RWPE2 (cell line): ENCODE data around the gene TTC13.

ENCODE experiments used
- ATAC-seq: fragments of 200-7000 bp; cut with Tn5 transposase; 3 replicates; pipeline ENCODE4 v1.9.1; 2021; ENCODE audit warnings: low read depth
- DNase-seq: peaks from one replicate; pipeline ENCODE4 v3.0.0-alpha.2; 2020; ENCODE audit warnings: low spot score
- H3K27ac ChIP-seq: fragments of 450-650 bp; 2 replicates; pipeline ENCODE4 v1.5.1; 2017; ENCODE audit warnings: mild to moderate bottlenecking; ENCODE audit not compliant: poor library complexity, severe bottlenecking
- H3K27me3 ChIP-seq: fragments of 250-450 bp; sonication (Bioruptor Pico); 2 replicates; pipeline ENCODE4 v1.5.1; 2021; ENCODE audit warnings: mild to moderate bottlenecking, moderate library complexity; ENCODE audit not compliant: insufficient read depth, poor library complexity, severe bottlenecking
- H3K36me3 ChIP-seq: fragments of 250-450 bp; sonication (Bioruptor Pico); 2 replicates; pipeline ENCODE4 v1.5.1; 2020; ENCODE audit warnings: low read depth, mild to moderate bottlenecking, moderate library complexity
- H3K4me1 ChIP-seq: fragments of 250-450 bp; sonication (Bioruptor Pico); 2 replicates; pipeline ENCODE4 v1.5.1; 2021; ENCODE audit warnings: mild to moderate bottlenecking, moderate library complexity; ENCODE audit not compliant: insufficient read depth, poor library complexity, severe bottlenecking
- H3K4me3 ChIP-seq: fragments of 250-450 bp; sonication (Bioruptor Pico); 2 replicates; pipeline ENCODE4 v1.5.1; 2021; ENCODE audit warnings: mild to moderate bottlenecking, moderate library complexity; ENCODE audit not compliant: severe bottlenecking
- H3K9me3 ChIP-seq: fragments of 250-450 bp; sonication (Bioruptor Pico); 2 replicates; pipeline ENCODE4 v1.5.1; 2021; ENCODE audit warnings: mild to moderate bottlenecking, moderate library complexity; ENCODE audit not compliant: severe bottlenecking
- TF ChIP-seq, protein P1 (sequence below): fragments of 450-650 bp; IDR thresholded peaks from one replicate; pipeline ENCODE4 v1.5.1; 2017; ENCODE audit warnings: mild to moderate bottlenecking, moderate library complexity; ENCODE audit not compliant: poor library complexity, severe bottlenecking

Gene TTC13

DNA sequence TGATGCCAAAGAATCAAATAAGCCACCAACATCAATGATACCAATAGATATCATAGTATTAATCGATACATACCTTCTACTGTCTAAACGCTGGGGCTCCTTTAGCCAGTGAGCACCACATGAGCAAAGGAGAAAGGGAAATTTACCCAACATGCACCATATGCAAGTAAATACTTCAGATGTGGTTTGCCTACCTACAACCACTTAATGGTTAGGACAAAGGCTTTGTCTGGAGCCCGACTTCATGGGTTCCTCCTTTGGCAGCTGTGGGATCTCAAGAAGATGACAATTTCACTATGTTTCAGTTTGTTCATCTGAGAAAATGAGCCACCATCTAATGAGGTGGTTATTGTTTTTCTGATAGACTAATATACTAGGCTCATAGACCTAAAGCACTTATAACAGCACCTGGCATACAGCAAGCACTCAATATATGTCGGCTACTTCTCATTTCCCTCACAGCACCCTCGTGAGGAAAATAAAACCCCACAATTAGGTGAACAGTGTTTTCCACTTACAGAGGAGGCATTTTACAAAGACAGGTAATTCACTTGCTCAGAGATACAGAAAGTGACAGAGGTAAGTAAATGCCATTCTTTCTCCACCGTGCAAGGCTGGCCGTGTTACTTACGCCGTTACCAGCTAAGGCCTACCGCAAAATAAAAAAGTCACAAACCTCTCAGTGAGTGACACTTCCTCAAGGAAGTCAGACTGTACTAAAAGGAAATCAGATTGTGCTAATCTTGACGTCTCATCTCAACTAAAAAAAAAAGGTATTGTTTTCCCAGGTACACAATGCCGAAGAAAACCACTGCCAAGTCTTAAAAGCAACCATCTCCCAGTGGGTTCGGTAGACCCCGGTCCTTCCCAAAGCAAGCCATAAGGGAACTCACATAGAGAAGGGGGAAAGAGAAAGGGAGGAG is 1.6 kb downstream of the TTC13 start:
- ATAC-seq (no peak), DNase-seq (no peak)
- TF ChIP-seq, protein P1, sequence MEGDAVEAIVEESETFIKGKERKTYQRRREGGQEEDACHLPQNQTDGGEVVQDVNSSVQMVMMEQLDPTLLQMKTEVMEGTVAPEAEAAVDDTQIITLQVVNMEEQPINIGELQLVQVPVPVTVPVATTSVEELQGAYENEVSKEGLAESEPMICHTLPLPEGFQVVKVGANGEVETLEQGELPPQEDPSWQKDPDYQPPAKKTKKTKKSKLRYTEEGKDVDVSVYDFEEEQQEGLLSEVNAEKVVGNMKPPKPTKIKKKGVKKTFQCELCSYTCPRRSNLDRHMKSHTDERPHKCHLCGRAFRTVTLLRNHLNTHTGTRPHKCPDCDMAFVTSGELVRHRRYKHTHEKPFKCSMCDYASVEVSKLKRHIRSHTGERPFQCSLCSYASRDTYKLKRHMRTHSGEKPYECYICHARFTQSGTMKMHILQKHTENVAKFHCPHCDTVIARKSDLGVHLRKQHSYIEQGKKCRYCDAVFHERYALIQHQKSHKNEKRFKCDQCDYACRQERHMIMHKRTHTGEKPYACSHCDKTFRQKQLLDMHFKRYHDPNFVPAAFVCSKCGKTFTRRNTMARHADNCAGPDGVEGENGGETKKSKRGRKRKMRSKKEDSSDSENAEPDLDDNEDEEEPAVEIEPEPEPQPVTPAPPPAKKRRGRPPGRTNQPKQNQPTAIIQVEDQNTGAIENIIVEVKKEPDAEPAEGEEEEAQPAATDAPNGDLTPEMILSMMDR = no peak
- no peaks in the 10 kb centered on the region for H3K27me3 ChIP-seq
- H3K4me1 ChIP-seq = no peaks in the 10 kb centered on the region
- peaks cover 15% of the 10 kb centered on the region for H3K36me3 ChIP-seq
- no peaks in the 10 kb centered on the region for H3K9me3 ChIP-seq
- no peak overlapping the region for H3K27ac ChIP-seq
- peak overlapping the region; percentile 87 for H3K4me3 ChIP-seq

DNA sequence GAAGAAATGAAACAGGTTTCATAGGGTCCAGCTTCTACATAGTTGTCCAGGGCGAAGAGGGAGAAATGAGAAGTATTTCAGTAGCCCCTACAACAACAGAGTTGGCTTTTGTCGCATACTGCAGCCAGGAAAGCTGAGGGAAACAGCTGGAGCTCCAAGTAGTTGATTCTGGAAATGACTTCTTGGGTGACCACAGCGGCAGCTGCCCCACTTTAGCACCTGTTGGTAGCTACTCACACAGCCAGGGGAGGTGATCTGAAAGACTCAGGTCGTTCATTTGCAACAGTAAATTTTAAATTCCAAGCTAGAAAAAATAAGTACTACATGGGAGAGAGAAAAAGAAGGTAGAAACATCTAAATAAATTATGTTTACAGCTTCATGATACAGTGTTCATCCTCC is 2.3 kb downstream of the TTC13 start:
- DNase-seq = no peak
- H3K36me3 ChIP-seq = peaks cover 7% of the 10 kb centered on the region
- H3K27ac ChIP-seq = no peak overlapping the region
- TF ChIP-seq, protein P1 = no peak
- no peak for ATAC-seq
- no peaks in the 10 kb centered on the region for H3K27me3 ChIP-seq
- no peak overlapping the region for H3K4me3 ChIP-seq
- H3K4me1 ChIP-seq = no peaks in the 10 kb centered on the region
- no peaks in the 10 kb centered on the region for H3K9me3 ChIP-seq

DNA sequence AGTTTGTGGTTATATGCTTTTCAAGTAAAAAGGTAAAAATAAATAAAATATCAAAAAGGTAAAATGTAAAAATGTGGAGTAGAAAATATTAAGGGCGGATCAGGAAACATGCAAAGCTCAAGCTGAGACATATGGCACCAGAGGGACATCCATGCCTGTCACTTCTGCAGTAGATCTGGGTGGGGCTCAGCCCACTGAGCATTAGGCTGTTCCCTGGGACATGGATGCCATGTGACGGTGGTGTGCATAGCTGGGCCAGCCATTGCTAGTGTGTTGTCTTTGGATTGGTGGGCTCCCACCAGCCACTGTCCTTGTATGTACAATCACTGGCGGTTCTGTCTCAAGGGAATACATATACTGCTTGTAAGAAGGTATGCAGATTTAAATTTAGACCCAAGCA is 3.0 kb downstream of the TTC13 start:
- Histone ChIP-seq H3K4me3 (no peak overlapping the region), H3K27me3 (no peaks in the 10 kb centered on the region), H3K36me3 (peaks cover under 1% of the 10 kb centered on the region; the same call in 1 of the 2 replicates), H3K4me1 (no peaks in the 10 kb centered on the region), H3K9me3 (no peaks in the 10 kb centered on the region), H3K27ac (no peak overlapping the region)
- no peak for ATAC-seq
- DNase-seq = no peak
- TF ChIP-seq, protein P1 = no peak

DNA sequence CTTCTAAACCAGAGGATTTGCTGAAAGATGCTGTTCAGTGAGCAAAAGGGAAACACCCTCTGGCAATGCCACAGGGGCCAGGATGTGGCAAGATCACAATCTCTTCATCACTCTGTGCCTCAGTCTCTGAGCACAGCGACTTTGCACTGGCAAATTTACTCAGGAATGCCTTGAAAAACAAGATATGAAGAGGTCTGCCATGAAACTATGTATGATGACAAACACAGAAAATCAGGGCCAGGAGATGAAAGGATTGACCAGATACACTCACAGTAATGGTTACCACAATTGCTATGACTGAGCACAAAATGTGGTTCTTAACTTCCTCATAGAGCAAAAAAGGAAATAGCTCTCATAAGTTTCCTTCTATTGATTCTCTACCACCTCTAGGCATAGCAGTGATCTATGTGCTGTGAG is 5.8 kb downstream of the TTC13 start:
- H3K36me3 ChIP-seq = no peaks in the 10 kb centered on the region
- TF ChIP-seq, protein P1 = no peak
- H3K4me3 ChIP-seq = no peak overlapping the region
- H3K4me1 ChIP-seq = no peaks in the 10 kb centered on the region
- no peaks in the 10 kb centered on the region for H3K27me3 ChIP-seq
- no peak for DNase-seq
- H3K9me3 ChIP-seq = no peaks in the 10 kb centered on the region
- H3K27ac ChIP-seq = no peak overlapping the region
- ATAC-seq = no peak

DNA sequence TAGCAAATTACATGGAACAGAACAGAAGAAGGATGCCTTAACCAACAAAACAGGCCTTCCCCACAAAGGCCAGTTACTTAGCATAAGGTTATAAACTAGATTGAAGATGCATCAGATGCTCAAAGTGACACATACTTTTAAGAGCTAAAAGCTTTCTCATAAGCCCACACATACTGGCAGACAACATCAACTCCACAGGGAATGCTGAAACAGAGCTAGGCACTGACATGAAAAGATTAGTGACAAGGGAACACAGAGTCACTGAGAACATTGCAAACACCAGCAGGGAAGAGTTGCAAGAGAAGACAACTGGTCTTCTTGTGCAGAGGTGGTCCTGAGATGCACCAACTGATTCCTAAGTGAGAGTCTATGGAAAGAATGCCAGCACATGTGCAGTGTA is 6.9 kb downstream of the TTC13 start:
- Histone ChIP-seq H3K9me3 (no peaks in the 10 kb centered on the region), H3K4me1 (no peaks in the 10 kb centered on the region), H3K27me3 (no peaks in the 10 kb centered on the region), H3K4me3 (no peak overlapping the region), H3K27ac (no peak overlapping the region), H3K36me3 (no peaks in the 10 kb centered on the region)
- TF ChIP-seq, protein P1 = no peak
- DNase-seq (no peak), ATAC-seq (no peak)
